CD4-positive, alpha-beta T cell treated with Interleukin-17A for 1 hour (primary cell): ENCODE data around the gene IFNL2.
"Not testable (repeated sequence)": the region's sequence is repeated elsewhere in the genome, so short reads cannot be mapped to it uniquely, and the experiment has no call there.

ENCODE experiments used
- DNase-seq: peaks from one replicate; pipeline ENCODE4 v3.0.0-alpha.2; 2020

IFNL2 gene

DNA sequence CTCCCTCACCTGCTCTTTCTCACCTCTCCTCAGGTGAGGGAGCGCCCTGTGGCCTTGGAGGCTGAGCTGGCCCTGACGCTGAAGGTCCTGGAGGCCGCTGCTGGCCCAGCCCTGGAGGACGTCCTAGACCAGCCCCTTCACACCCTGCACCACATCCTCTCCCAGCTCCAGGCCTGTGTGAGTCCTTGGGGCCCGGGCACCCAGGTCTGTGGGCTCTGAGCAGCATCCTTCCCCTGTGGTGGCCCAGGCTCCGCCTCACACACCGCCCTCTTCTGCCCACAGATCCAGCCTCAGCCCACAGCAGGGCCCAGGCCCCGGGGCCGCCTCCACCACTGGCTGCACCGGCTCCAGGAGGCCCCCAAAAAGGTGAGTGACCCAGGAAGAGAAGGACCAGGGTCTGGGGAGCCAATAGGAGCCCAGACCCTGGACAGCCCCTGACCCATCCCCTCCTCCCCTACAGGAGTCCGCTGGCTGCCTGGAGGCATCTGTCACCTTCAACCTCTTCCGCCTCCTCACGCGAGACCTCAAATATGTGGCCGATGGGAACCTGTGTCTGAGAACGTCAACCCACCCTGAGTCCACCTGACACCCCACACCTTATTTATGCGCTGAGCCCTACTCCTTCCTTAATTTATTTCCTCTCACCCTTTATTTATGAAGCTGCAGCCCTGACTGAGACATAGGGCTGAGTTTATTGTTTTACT is 29.9 kb downstream of the IFNL2 start:
- DNase-seq: peak; percentile 72

DNA sequence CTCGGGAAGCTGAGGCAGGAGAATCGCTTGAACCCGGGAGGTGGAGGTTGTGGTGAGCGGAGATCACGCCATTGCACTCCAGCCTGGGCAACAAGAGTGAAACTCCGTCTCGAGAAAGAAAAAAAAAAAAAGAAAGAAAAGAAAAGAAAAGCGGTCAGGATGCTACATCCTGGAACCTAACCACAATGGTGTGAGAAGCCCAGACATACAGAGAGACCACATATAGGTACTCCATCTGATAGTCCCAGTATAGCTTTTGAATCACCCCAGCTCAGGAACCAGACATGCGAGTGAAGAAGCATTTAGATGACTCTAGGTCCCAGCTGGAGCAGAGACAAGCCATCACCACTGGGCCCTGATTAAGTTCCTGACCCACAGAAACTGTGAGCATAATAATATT is 31.2 kb downstream of the IFNL2 start:
- peak; percentile 40 for DNase-seq

DNA sequence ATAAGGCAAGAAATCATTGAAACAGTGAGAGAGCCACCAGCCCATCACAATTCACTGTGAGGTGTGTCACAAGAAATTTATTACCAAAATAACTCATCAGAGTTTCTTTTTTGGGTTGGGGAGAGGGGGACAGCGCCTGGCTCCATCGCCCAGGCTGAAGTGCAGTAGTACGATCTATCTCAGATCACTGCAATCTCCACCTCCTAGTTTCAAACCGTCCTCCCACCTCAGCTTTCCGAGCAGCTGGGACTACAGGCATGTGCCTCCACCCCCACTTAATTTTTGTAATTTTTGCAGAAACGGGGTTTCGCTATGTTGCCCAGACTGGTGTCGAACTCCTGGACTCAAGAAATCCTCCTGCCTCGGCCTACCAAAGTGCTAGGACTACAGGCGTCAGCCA is 31.6 kb downstream of the IFNL2 start:
- no peak for DNase-seq

DNA sequence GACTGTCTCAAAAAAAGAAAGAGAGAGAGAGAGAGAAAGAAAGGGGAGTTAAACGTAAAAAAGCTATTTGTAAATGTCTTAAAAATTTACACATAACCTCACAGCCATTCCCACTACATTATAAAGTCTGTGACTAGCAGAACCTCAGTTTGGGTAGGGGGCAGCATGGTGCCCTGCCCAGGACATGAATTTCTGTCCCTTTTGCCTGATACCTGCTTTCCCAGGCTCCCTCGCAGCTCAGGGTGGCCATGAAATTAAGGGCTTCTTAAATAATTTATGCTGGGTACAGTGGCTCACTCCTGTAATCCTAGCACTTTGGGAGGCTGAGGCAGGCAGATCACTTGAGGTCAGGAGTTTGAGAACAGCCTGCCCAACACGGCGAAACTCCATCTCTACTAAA is 32.8 kb downstream of the IFNL2 start:
- no peak for DNase-seq

DNA sequence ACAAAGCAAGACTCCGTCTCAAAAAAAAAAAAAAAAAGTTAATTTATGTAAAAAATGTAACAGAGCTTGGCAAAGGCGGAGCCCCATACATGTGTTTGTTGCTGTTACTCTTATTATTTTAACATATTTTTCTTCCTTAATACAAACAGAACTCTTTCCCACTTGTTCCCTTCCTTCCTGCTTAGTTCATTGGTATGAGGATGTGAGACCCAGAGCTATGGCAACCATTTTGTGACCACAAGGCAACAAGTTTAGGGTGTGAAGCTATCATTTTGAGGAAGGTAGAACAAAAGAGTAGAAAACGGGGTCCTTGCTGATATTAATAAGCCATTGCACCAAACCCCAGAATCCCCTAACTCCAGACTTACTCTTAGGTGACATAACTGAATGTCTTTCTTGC is 33.4 kb downstream of the IFNL2 start:
- DNase-seq: no peak

DNA sequence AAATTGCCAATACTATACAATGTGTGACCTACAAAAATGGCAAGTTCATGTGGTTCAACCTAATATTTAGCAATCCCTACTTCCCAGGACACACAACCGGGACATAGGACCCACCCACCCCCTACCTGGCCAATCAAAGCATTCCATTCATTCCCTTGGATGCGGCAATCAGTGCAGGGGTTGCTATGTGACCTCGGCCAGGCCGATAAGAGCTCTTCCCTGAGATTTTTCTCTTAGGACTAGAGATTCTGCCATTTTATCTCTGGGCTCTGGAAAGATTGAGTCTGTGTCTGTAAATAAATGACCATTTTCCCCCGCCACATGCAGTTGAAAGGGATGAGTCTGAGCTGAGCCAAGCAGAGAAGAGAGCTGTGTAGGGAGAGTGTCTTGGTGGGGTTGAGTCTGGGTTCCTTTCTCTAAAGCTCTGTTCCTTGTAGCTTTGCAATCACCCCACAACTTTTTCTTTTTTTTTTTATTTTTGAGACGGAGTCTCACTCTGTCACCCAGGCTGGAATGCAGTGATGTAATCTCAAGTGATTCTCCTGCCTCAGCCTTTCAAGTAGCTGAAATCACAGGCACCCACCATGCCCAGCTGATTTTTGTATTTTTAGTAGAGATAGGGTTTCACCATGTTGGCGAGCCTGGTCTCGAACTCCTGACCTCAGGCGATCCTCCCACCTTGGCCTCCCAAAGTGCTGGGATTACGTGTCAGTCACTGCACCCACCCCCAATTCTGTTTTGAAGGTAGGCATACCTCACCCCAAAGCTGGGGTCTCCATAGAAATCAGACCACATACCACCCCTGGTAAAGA is 35.4 kb downstream of the IFNL2 start:
- DNase-seq: no peak

DNA sequence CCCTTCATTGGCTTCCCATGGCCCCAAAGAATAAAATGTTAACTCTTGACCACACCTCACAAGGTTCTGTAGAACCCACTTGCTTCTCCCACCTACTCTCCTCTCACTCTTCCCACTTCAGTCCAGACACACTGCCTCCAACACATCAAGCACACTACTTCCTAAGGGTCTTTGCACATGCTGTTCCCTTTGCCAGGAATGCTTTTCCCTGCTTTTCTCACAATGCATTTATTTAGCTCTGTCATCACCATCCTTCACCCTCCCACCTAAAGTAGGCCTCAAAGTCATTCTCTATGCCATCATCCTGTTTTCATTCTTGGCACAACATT is 36.0 kb downstream of the IFNL2 start:
- no peak for DNase-seq

DNA sequence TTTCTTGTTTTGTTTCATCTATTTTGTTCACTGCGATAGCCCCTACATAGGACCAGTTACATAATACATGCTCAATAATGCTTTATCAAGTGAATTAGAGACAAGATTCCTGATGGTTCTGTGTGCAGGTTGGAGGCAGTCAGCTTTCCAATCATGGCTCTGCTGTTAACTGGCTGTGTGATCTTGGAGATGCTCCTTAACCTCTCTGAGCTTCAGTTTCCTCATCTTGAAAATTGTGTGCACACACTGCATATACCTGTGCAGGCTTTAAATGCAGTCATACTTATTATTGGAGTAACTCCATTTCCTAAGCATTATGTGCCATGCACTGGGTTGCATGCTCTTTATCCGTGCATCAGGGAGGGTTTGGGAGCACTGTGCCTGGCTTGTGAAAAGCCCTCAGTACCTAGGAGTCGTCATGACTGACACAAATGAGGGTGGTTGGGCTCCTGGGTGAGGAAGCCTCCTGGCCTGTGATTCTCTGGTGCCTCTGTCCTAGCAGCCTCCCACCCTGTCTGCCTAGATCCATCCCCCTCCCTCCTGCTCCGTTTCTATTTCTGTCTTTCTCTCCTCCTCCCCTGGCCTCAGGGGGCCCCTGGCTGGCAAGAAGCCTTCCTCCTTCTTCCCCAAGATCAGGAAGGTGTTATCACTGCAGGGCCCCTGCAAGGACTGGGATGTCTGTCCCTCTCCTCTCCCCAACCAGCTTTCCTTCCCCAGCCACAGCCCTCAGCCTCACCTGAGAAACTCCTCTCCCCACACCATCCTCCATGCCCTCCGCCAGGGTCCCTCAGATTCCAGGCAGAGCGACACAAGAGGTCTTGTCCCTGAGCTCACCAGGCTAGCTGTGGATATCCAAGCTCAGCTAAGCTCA is 36.7 kb downstream of the IFNL2 start:
- DNase-seq: no peak

DNA sequence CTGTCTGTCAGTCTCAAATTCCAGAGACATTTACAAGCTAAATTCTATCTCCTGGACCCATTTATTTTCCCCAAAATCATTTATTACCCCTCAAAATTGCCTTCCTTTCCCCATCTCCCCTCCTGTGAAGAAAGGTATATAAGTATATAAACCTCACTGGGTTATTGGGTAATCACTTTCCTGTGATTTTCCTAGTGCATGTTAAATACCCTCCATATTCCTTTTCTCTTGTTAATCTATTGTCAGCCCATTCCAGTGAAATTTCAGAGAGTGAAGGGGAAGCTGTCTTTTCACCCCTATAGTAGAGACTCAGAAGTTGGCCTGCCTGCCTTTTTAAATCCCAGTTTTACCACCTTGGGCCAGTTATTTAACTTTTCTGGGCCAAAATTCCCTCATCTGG is 37.9 kb downstream of the IFNL2 start:
- no peak for DNase-seq

DNA sequence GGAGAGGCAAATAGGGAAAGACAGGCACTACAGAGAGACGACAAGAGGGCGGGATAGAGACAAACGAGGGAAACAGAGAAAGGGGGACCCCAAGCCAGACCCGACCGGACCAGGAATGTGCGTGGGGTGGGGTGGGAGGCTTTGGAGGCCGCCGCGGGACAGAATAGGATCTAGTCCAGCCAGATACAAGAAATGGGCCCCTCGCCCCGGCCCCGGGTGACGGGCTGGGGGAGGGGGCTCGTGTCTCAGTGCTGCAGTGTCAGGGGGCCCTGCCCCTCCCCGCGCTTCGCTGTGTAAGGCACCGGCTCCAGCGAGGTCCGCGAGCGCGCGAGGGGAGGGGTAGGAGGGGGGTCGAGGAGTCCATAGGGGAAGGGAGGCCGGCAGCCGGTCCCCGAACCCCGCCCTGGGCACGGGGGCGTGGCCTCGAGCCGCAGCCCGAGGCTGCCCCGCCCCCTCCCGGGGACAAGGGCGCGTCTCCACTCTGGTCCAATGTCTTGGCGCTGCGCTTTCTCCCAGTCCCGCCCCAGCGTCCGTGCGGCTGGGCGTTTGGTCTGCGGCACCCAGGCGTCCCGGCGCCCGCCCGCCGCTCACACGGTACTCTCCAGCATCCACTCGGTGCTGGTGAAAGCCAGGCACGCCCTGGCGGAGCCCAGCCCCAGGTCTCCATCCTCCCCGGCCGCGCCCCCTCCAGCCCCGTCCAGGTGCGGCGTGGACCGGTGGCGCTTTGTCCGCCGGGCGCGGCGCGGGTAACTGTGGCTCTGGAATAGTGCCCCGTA is 39.0 kb downstream of the IFNL2 start:
- DNase-seq: no peak

DNA sequence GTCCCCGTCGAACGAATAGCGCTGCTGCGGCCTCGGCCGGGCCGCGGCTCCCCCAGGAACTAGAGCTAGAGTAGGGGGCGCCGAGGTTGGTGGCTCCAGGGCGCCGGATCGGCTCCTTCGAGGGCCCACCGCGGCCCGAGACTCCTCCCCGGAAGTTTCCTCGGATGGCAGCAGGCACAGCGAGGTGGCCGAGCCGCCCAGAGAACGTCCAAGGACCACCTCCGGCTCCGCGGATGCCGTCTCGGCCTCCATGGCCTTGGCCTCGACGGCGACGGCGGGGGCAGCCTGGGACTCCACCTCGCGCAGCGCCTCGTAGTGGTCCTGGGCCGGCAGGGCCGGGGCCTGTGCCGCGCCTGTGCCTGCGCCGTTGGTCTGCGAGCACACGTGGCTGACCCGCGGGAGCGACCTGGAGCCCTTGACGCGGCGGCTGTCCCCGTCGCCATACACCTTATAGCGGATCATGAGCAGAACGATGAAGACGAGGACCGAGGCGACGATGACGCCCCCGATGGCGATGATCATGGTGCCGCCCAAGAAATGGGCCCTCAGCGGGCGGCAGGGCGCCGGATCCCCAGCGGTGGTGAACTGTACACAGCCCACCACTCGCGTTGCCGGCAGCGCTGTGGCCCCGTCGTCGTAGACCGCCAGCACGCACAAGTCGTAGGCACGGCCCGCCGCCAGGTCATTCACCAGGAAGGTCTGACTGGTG is 39.8 kb downstream of the IFNL2 start:
- no peak for DNase-seq

DNA sequence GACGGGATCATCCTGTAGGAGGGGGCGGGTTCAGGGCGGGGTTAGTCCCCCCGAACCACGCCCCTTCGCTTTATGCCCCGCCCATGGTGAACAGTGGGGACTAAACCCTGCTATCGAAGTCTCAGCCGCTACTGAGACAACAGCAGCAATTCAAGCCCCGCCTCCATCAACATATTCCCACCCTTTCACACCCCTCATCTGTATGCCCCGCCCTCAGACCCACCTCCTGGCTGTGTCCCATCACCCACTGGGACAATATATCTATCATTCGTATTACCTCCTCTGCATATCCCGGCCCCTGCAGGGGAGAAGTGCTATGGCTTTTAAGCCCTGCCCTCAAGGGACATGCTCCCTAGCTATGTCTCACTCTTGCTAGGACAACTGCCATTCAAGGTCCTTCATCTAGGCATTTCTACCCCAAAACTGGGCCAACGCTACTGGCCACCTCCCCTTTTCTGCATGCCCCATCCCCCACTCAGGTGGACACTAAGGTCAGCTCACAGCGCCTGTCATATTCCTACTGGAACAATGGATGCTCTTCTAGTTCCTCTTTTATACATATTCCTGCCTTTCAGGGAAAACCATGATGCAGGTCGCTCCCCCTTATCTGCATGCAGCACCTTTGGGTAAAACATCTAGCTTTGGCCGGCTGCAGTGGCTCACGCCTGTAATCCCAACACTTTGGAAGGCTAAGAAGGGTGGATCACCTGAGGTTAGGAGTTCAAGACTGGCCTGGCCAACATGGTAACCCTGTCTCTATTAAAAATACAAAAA is 40.5 kb downstream of the IFNL2 start:
- no peak for DNase-seq

DNA sequence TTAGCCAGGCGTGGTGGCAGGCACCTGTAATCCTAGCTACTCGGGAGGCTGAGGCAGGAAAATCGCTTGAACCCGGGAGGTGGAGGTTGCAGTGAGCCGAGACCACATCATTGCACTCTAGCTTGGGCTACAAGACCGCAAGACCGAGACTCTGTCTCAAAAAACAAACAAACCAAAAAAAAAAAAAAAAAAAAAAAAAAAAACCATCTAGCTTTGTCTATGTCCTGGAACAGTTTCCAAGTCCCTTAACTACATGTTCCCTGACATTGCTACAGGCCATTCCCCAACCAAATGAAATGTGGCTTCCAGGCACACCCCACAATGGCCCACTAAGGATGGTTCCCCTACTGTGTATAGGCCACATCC is 41.1 kb downstream of the IFNL2 start:
- DNase-seq: not testable (repeated sequence)

DNA sequence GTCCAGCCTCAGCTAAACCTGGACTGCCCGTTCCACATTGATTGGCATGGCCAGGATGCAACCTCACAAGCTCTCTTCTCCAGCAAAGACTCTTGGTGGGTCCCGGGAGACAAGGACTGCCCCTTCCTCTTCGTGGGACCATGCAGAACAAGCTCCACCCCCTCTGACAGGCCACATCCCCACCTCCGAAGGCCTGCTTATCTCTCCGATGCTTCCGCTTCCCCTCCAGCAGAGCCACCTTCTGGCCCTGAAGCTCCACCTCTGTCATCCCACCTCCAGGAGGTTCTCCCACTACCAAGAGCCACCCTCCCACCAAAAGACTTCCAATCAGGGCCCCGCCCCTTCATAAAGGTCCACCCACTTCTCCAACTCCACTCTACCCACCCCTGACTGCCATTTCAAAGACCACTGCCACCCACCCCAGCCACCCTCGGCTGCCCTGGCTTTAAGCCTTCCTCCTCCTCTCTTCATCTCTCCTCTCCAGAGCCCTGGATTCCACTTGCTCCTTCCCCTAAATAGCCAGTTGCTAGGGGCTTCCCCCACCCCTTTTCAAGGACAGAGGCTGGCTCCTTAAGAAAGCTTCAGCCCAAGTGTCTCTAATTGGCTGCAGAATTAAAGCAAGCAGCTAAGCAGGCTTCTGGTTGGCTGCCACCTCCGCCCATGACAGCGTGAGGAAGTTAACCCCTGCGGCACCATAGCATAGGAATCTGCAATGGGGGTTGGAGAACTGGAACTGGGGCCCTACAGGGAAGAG is 42.5 kb downstream of the IFNL2 start:
- no peak for DNase-seq

DNA sequence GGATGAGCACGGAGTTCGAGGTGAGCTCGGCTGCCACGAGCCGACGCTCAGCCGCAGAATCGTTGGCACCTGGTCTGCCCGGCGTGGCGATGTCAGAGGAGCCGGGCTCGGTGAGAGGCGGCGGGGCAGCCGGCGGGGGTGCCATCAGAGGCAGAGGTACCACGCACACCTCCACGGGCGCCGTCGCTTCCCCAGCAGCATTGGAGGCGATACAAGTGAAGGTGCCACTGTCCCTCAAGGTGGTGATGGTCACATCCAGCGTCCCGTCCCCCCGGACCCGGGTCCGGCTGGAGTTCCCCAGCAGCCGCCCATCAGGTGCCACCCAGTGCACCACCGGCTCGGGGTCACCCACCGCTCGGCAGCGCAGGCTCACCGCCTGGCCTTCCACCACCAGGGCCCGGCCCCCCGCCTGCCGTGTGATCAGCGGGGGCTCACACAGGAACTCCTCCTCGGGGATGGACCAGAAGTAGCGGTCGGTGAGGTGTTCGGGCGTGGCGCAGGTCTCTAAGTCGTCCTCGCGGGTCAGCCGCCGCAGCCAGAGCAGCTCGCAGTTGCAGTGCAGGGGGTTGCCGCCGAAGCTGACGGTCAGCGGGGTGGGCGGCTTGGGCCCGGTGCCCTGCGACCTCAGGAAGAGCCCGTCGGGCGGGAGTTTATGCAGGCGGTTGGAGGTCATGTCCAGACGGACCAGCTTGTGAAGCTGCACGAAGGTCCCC is 46.0 kb downstream of the IFNL2 start:
- DNase-seq: no peak

DNA sequence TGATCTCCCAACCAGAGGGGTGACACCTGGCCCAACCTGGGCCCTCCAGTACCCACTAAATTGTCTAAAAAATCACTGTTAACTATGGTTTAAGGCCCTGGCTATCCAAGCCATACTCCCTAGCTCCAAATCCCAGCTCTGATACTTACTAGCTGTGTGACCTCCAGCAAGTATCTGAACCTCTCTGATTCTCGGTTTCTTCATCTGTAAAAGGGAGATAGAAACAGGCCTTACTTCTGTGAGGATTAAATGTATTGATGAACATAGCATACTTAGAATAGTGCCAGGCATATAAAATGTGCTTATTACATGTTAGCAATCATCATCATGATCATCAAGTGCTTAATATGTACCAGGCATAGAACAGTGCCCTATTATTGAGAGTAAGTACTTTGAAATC is 47.7 kb downstream of the IFNL2 start:
- no peak for DNase-seq

DNA sequence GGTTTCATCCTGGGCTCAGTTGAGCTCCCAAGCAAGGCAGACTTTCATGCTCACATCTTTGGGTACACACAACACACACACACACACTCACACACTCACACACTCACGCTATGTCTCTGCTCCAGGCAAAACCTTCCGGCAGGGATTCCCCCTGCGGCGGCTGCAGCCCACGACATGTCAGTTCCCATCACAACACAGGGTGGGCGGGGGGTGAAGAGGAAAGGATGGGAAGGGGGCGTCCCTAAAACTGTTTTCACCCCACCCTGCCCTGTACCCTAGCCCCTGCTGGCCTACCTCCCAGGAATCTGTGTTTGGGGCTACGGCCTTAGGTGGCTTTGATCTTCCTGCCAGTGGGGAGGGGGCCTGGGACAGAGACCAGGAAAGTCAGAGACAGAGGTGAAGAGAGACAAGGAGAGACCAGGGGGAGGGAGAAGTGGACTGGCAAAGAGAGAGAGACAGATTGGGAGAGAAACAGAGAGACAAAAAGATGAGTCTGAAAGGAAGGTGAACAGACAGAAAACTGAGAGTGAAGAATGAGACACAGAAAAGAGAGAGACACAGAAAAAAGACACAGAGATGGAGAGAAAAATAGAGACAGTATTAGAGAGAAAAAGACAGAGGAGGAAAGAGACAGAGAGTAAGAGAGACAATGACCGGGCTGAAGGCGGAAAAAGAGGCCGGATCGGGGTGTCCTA is 48.6 kb downstream of the IFNL2 start:
- DNase-seq: no peak

DNA sequence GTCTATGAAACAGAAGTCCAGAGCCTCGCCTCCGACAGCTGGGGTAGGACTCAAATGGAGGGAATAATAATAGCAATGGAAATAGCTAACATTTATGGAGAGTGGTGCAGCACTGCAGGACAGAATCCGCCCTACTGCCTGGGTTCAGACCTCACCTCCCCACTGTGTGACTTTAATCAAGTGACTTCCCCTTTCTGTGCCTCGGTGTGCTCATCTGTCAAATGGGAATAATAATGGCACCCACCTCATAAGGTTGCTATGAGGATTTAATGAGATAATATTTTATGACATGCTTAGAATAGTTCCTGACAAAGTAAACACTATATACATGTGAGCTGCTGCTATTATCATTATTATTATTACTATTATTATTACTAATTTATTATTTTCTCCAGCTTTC is 49.3 kb downstream of the IFNL2 start:
- DNase-seq: no peak

DNA sequence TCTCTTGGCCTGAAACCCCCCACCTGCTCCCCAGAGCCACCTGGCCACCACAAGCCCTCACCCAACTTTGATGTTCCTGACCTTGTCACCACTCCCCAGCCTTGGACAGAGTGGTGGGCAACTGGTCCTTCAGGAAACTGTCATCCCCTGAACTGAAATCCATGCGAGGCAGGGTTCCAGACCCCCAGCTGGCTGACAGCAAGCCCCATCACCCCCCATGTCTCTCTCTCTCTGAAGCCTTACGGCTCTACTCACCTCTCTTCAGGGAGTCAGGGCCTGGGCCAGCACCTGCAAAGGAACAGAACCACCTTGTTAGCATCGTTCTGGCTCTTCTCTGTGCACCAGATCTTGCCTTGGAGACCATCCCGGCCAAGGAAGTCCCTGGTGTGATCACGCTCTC is 49.9 kb downstream of the IFNL2 start:
- DNase-seq: no peak

DNA sequence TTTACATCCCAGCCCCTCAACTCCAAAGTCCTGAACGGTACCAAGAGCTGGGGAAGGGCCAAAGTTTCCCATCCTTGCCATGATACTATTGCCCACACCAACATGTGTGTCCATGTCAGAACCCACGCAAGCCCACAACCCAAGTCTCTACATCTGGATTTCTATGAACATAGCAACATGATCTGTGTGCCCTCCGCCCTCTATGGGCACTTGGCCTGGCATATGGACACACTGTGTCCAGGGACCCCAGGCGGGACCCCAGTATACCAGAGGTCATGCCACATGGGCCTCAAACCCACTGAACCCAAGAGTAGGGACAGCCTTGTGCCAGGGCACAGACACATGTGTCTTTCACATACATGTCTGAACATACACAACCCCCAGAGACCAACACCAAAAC is 50.5 kb downstream of the IFNL2 start:
- DNase-seq: no peak
